Heart left ventricle (tissue), 13 donors: ENCODE measurements around the gene P2RY14.

Experiments used
- CTCF ChIP-seq, 12 donors: fragments of 200-600 bp; sonication (generic) in 4 of 12; IDR thresholded peaks; one replicate each; pipeline versions ENCODE4 v1.5.0 to v1.8.0; 2018 to 2022; ENCODE audit warnings: antibody characterized with exemption in 12 of 12, mild to moderate bottlenecking in 5 of 12
- POLR2A ChIP-seq, 2 donors: fragments of 450-650 bp; IDR thresholded peaks; one replicate each; pipeline ENCODE4 v1.6.1; 2017; ENCODE audit warnings: antibody characterized with exemption in 2 of 2, mild to moderate bottlenecking in 2 of 2, moderate library complexity in 2 of 2
- donor health status: ischemic (EF 13 %, LVEDD 7.1; RV severe dilation, severe dysfunction).
- donor health status: DM: no; HTN: yes; CAD: no.
- donor health status: DM: no; HTN: no; CAD: no.
- donor health status: ischemic (EF 25% LVEDD 6.9; RV normal size, moderate dysfunction).
- donor health status: ischemic (EF 25% LVEDD 5.7; RV mildly dilated, moderate dysfunction).
- donor health status: ischemic (EF 35%, LVEDD 5.7; RV mildly dilated, moderate dysfunction).
- donor health status: nonischemic (EF 11% LVEDD 7.7; RV severe dilation, severe dysfunction).
- donor health status: DM: yes; HTN: yes; CAD: no.
- donor health status: PGD.
- donor health status: ischemic (EF 29% LVEDD 5.4; RV normal size, mild dysfunction).
- donor health status: nonischemic (EF 23%, LVEDD 6.1; RV moderate dilation, normal function).

- TF ChIP-seq CTCF (IDR thresholded peaks at IDR 0.05) = no peak
- TF ChIP-seq POLR2A (IDR thresholded peaks at IDR 0.05) = no peak
These were observed 3.5 kb upstream of the P2RY14 start for GRCh38 chr3:151281671-151282324.
